Measurements from ENCODE around the gene POLD3.

DNA sequence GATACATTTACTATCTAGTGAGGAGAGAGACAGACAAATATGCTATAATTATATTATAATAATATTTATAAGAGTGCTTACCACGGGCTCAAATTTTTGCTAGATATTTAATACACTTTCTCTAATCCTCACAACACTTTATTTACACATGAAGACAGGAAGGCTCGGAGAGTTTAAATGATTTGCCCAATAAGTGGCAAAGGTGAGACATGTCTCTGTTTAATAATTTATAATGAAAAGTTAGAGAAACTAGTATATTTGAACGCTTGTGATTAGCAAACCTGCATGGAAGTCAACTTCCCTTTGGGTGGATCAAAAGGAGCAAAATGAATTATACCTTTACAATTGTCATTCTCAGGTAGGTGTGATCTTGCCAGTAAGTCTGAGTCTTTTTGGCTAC lies 55.4 kb downstream of the POLD3 start:
- TF ChIP-seq POLR2A (IDR thresholded peaks at IDR 0.05) (no peak), POLR2AphosphoS5 (IDR thresholded peaks at IDR 0.05) (no peak)
- TF ChIP-seq, protein P1, sequence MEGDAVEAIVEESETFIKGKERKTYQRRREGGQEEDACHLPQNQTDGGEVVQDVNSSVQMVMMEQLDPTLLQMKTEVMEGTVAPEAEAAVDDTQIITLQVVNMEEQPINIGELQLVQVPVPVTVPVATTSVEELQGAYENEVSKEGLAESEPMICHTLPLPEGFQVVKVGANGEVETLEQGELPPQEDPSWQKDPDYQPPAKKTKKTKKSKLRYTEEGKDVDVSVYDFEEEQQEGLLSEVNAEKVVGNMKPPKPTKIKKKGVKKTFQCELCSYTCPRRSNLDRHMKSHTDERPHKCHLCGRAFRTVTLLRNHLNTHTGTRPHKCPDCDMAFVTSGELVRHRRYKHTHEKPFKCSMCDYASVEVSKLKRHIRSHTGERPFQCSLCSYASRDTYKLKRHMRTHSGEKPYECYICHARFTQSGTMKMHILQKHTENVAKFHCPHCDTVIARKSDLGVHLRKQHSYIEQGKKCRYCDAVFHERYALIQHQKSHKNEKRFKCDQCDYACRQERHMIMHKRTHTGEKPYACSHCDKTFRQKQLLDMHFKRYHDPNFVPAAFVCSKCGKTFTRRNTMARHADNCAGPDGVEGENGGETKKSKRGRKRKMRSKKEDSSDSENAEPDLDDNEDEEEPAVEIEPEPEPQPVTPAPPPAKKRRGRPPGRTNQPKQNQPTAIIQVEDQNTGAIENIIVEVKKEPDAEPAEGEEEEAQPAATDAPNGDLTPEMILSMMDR (IDR thresholded peaks at IDR 0.05) = no peak

All from sigmoid colon (tissue), 4 donors.